AG09319 (cell line): Measurements from ENCODE around the gene GPATCH1.
"Not testable (repeated sequence)": the region's sequence is repeated elsewhere in the genome, so short reads cannot be mapped to it uniquely, and the experiment has no call there.

ENCODE experiments used
- DNase-seq: peaks from one replicate; pipeline ENCODE4 v3.0.0-alpha.2; 2010; ENCODE audit warnings: low read depth; ENCODE audit errors: extremely low read depth
- CTCF ChIP-seq: IDR thresholded peaks from 2 replicates; pipeline ENCODE4 v1.5.1; 2011; ENCODE audit warnings: low read depth, mild to moderate bottlenecking, inconsistent platforms, low read length, moderate library complexity

GPATCH1 gene

GRCh38 chr19:33125929-33126388, 45.0 kb downstream of the GPATCH1 start:
- peak; percentile 86 for TF ChIP-seq CTCF
- DNase-seq: no peak

GRCh38 chr19:33126712-33127111, 45.7 kb downstream of the GPATCH1 start:
- not testable (repeated sequence) for DNase-seq

GRCh38 chr19:33129901-33130300, 48.9 kb downstream of the GPATCH1 start:
- TF ChIP-seq CTCF: no peak
- DNase-seq: no peak

GRCh38 chr19:33130433-33130832, 49.5 kb downstream of the GPATCH1 start:
- no peak for TF ChIP-seq CTCF
- no peak for DNase-seq

- TF ChIP-seq CTCF: no peak
- no peak for DNase-seq
Observed at GRCh38 chr19:33132021-33132420, 51.0 kb downstream of the GPATCH1 start, which contains the start of gene WDR88. Gene WDR88, plus strand, starts transcription at chr19:33132114. Its CDS starts 56 bp downstream, at chr19:33132170.

GRCh38 chr19:33132425-33132824, 51.4 kb downstream of the GPATCH1 start:
- no peak; the same call in 1 of the 2 replicates for TF ChIP-seq CTCF
- no peak for DNase-seq

GRCh38 chr19:33133438-33134031, 52.6 kb downstream of the GPATCH1 start:
- DNase-seq: no peak
- no peak for TF ChIP-seq CTCF

- TF ChIP-seq CTCF: no peak
- no peak for DNase-seq
Observed at GRCh38 chr19:33134571-33135041, 53.6 kb downstream of the GPATCH1 start.
